PFSK-1 (cell line): ENCODE results near the gene RAB3GAP1.

ENCODE experiments used
- FOXP2 ChIP-seq: optimal IDR thresholded peaks from 2 replicates; pipeline ENCODE3; 2011; ENCODE audit warnings: borderline replicate concordance, control low read depth, inconsistent platforms; ENCODE audit not compliant: insufficient read depth; ENCODE audit errors: extremely low read length, extremely low read depth
- POLR2AphosphoS5 ChIP-seq: IDR thresholded peaks from 2 replicates; pipeline ENCODE4 v1.6.1; 2012; ENCODE audit warnings: low read depth, mild to moderate bottlenecking, control low read depth, low read length, moderate library complexity
- REST ChIP-seq, 2 experiments: IDR thresholded peaks; 2 replicates each; pipeline versions ENCODE4 v1.6.1 to v1.8.0; 2011 to 2012; ENCODE audit warnings: low read depth in 2 of 2, low read length in 2 of 2, control low read depth in 1 of 2, inconsistent platforms in 1 of 2, mild to moderate bottlenecking in 1 of 2, moderate library complexity in 1 of 2; ENCODE audit not compliant: insufficient read depth in 1 of 2
- SIN3A ChIP-seq: IDR thresholded peaks from 2 replicates; pipeline ENCODE4 v1.6.1; 2012; ENCODE audit warnings: mild to moderate bottlenecking, low read length, moderate library complexity, borderline replicate concordance; ENCODE audit not compliant: insufficient read depth
- TAF1 ChIP-seq: IDR thresholded peaks from 2 replicates; pipeline ENCODE4 v1.6.1; 2012; ENCODE audit warnings: low read length, control low read depth, borderline replicate concordance; ENCODE audit not compliant: insufficient read depth

Gene RAB3GAP1

GRCh38 chr2:135022952-135023880 lies 28.9 kb upstream of the RAB3GAP1 start:
- TF ChIP-seq REST (IDR thresholded peaks at IDR 0.05; ENCODE audit: insufficient read depth in 1 of 2, low read depth in 2 of 2, low read length in 2 of 2) = no peak
- no peak for TF ChIP-seq SIN3A
- TF ChIP-seq FOXP2 = no peak
- no peak for TF ChIP-seq POLR2AphosphoS5
- TF ChIP-seq TAF1 = no peak

GRCh38 chr2:135023886-135024485 lies 28.1 kb upstream of the RAB3GAP1 start:
- TF ChIP-seq REST (IDR thresholded peaks at IDR 0.05; ENCODE audit: insufficient read depth in 1 of 2, low read depth in 2 of 2, low read length in 2 of 2) = no peak
- TF ChIP-seq FOXP2 = no peak
- no peak for TF ChIP-seq TAF1
- no peak for TF ChIP-seq POLR2AphosphoS5
- no peak for TF ChIP-seq SIN3A

GRCh38 chr2:135029481-135030134 lies 22.5 kb upstream of the RAB3GAP1 start:
- no peak for TF ChIP-seq REST (IDR thresholded peaks at IDR 0.05; ENCODE audit: insufficient read depth in 1 of 2, low read depth in 2 of 2, low read length in 2 of 2)
- no peak for TF ChIP-seq FOXP2
- TF ChIP-seq TAF1 = no peak
- no peak for TF ChIP-seq SIN3A
- no peak for TF ChIP-seq POLR2AphosphoS5

GRCh38 chr2:135030826-135031225 lies 21.3 kb upstream of the RAB3GAP1 start:
- TF ChIP-seq TAF1 = no peak
- TF ChIP-seq REST (IDR thresholded peaks at IDR 0.05; ENCODE audit: insufficient read depth in 1 of 2, low read depth in 2 of 2, low read length in 2 of 2) = peak; percentile 85 to 95
